GM18507 (cell line): Measurements from ENCODE around the gene C11orf42.

ENCODE experiments used
- DNase-seq: peaks from one replicate; pipeline ENCODE4 v3.0.0; 2011; ENCODE audit warnings: low read depth; ENCODE audit not compliant: insufficient read length; ENCODE audit errors: extremely low spot score
- FAIRE-seq: peaks from 2 replicates; lab custom pipeline; 2011; peaks lifted over from hg19 to GRCh38; lab: Jason Lieb, UNC

The C11orf42 gene, protein sequence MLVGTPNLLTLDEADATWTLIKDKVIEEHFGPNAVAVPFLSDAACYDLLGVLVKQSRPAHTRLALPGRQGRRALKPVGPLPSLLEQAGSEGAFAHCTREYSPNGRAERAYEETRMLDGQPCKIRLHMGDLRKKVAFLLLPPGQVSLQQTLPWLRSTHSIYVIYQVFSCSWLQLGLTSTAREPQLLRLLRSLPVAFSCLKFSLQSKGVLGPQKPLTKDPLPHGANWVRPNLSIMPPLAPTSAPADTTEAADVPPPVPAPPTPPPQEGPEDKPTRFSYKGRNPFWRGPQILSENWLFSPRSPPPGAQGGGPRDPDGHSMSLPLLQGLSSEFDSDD

DNA sequence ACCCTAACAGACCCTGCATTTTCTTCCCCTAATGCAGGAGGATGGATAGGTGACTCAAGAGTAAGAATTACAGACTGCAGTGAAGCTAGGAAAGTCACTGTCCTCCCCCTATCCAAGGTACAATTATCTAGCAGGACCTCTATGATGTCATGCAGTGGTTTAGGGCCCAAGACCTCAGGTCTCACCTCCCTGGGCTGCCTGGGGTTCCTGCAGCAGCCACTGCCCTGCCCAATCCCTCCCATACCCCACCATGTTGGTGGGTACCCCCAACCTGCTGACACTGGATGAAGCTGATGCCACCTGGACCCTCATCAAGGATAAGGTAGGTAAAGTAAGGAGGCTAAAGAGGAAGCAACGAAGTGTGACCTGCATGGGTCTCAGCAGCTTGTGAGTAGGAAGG is at the start of gene C11orf42:
TSS of gene C11orf42 (plus strand) at position 192 of the 400 bp plus-strand sequence. CDS start at position 251, 59 bp downstream.
- FAIRE-seq (no peak), DNase-seq (no peak)

DNA sequence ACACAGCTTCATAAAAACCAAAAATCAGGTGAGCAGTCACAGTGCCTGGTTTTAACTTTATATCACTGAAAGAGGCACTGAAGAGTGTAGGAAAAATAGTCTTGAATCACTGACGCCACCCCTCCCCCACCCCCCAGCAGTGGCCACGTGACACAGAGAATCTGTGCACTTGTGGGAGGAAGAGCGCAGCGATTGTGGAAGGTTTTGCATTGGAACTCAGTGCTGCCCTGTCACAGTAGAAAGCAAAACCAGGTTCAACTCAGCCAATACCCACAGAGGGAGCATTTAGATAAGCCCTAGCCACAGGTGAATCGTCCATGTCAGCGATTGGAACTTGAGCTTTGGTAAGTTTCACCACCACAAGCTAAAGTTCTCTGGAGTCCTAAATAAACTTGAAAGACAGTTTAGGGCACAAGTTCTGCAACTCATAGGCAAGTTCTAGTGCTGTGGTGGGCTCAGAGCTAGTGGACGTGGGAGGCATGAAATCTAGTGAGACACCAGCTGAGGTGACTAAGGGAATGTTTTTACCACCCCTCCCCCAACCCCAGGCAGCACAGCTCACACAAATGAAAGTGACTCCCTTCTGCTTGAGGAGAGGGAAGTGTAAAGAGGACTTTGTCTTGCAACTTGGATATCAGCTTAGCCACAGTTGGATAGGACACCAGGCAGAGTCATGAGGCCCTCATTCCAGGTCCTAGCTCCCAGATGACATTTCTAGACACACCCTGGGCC is 48.6 kb upstream of the C11orf42 start:
- no peak for FAIRE-seq
- no peak for DNase-seq

DNA sequence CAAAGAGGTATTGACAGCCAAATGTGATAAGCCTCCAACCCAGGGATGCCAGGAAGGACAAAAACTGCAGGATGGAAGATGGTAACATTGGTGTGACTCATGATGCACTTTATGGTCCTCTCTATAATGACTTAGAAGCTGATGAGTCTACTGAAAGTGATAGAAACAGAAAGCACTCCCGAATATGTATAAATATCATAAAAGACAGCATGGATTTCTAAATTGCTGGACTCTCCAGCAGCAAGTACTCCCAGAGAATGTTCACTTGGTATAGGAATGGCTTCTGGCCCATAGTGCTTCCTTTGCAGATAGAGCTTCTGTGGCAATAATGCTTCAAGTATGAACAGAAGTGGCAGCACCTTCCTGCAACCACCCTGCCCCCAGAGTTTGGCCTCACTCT is 35.1 kb upstream of the C11orf42 start, which contains the start of gene OR52B2:
TSS of gene OR52B2 (minus strand) at position 101 of the 400 bp plus-strand sequence. CDS start at position 101, 0 bp downstream.
- DNase-seq = no peak

DNA sequence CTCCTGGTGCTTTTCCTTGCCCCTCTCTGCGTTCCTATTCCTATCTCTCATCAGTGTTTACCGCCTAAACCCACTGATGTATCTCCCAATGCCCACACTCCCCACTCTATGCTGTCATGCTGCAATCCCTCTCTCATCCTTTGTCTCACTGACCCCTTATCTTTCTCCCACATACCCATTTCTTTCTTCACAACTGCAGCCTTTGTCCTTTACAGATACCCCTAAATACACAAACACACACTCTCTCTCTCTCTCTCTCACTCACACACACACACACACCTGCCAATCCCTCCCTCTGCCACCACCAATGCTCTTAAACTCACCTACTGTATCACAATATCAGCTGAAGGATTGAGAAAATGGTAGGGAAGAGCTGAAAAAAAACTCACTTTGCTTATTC is 29.9 kb upstream of the C11orf42 start:
- no peak for DNase-seq
- no peak for FAIRE-seq

More for the DNA sequence above, 35.1 kb upstream of the C11orf42 start, which contains the start of gene OR52B2:
- no peak for FAIRE-seq

DNA sequence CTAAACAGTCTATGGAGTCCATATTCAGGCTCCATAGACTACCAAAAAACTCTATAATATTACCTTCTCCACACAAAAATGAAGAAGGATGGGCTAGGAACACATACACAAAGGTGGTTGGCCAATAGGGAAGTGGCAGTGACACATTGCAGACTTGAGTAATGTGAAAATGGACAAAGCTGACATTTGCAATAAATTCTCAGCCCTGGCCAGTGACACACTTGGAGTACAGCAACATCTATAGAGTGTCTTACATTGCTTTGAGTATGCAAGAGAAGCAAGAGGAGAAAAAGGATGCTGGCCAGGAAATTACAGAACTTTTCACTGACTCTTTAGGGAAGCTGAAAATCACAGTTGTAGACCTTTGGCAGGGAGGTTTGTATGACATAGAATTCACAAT is 13.6 kb upstream of the C11orf42 start:
- FAIRE-seq = no peak
- no peak for DNase-seq

DNA sequence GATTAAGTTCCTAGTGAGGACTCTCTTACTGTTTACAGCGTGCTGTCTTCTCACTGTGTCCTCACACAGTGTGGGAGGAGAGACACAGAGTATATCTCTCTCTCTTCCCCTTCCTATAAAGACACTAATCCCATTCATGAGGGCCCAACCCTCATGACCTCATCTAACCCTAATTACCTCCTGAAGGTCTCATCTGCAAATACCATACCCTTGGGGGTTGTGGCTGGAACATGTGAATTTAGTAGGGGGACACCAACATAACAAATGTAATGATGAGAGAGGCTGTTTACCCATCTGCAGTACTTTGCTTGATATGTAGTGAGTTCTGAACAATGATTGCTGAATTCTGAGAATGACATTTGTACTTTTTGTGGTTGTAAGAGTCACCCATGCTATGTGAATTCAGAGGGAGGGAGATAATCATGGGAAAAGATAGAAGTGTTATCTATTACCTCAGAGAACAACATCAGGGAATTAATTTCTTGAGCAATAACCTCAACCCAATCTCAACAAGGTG is 11.2 kb upstream of the C11orf42 start:
- no peak for FAIRE-seq
- no peak for DNase-seq

DNA sequence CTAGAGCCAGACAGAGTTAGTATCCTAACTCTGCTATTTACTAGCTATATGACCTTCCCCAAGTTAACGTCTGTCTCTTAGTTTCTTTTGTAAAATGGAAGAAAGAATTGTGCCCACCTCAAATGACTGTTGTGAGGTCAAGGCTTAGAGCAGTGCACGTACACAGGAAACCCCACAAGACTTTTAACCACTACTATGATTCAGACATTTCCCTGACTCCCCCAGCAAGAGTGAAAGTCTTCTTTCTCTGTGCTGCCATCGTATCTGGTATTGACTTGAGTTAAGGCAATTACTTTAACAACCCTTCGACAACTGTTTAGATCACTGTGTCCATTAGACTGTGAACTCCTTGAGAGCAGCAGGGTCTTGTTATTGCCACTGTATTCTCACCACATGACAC is 9.0 kb upstream of the C11orf42 start:
- no peak for DNase-seq
- no peak for FAIRE-seq

DNA sequence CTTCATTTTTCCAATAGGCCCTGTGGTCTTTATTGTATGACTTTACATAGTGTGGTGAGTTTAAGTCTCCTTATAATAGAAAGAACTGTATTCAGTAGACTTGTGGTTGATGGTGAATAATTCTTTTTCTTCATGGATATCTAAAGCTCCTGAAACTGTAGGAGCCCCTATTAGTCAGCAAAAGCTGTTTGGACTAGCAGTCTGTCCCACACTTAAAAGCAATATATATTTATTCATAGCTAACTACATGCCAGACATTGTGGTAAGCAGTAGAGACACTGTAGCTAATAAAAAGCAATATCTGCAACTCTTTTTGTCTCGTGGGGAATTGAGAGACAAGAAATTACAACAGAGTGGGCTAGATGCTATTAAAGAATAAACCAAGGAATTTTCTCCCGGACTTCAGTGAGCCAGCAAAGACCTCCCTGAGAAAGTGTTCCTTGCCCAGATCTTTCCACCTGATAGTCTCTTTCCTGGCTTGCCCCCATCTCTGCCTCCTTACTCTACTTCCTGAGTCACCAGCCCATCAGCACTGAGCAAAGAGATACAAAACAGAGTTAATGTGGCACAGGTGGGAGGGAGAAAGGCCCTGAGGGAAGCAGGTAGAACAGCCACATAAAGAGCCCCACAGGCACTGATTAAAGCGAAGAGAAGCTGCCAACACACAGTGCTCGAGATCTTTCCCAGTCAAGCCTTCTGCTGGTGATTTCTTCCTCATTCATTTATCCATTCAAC is 7.7 kb upstream of the C11orf42 start:
- FAIRE-seq (no peak), DNase-seq (no peak)

DNA sequence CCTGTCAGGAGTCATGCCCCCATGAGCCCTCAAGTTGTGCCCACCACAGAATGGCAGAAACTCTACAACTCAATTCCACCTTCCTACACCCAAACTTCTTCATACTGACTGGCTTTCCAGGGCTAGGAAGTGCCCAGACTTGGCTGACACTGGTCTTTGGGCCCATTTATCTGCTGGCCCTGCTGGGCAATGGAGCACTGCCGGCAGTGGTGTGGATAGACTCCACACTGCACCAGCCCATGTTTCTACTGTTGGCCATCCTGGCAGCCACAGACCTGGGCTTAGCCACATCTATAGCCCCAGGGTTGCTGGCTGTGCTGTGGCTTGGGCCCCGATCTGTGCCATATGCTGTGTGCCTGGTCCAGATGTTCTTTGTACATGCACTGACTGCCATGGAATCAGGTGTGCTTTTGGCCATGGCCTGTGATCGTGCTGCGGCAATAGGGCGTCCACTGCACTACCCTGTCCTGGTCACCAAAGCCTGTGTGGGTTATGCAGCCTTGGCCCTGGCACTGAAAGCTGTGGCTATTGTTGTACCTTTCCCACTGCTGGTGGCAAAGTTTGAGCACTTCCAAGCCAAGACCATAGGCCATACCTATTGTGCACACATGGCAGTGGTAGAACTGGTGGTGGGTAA is 6.1 kb upstream of the C11orf42 start, which contains the start of gene OR52W1:
TSS of gene OR52W1 (plus strand) at position 51 of the 637 bp plus-strand sequence. CDS start at position 51, 0 bp downstream.
- FAIRE-seq (no peak), DNase-seq (no peak)

DNA sequence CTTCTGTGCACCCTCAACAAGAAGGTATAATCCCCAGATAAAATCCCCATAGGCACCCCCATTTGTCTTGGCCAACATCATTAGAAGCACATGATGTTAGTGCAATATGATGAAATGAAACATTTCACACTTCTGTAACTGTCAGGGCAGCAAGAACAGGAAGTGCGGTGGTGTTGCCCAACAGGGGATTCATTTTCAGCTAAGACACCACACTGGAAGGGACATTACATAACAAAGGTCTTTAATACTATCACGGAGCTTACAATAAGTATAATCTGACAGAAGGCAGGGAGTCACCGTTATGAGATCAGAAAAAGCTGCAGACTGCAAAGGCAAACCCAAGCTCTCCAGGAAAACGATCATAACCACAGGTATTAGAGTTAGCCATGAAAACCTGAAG is 4.4 kb upstream of the C11orf42 start:
- no peak for DNase-seq
- FAIRE-seq = no peak

DNA sequence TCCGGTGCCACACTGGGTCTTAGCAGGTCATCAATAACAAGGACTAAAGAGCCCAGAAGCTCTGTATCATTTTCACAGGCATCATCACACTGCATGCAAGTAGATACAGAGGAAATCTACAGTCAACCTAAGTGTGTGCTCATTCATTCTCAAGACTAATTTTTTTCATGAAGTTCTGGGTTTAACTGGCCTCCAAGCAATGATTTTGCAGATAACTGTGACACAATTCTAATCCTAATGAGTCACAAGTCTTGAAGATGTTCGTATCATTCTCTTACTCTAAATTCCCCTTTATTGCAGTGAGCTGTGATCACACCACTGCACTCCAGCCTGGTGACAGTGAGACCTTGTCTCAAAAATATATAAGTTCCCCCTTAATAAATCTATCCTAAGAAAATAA is 3.9 kb upstream of the C11orf42 start:
- no peak for DNase-seq

DNA sequence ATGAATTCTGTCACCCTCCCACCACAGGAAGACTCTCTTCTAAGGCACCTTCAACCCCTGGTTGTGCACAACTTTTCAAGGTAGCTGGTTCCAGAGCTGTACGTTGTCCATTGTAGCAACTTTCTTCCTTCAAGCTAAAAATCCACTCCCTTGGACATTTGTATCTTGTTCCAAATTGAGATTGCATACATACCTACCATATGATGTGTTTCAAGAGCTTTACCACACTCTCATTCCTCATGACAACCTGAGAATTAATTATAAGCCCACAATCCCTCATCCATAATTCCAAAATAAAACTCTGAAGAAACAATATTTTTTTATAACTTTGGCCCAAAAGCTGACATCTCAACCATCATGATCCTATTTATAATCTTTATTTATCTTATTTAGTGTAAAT is 3.3 kb upstream of the C11orf42 start:
- DNase-seq (no peak), FAIRE-seq (no peak)

More for the DNA sequence above, 3.9 kb upstream of the C11orf42 start:
- FAIRE-seq = no peak

DNA sequence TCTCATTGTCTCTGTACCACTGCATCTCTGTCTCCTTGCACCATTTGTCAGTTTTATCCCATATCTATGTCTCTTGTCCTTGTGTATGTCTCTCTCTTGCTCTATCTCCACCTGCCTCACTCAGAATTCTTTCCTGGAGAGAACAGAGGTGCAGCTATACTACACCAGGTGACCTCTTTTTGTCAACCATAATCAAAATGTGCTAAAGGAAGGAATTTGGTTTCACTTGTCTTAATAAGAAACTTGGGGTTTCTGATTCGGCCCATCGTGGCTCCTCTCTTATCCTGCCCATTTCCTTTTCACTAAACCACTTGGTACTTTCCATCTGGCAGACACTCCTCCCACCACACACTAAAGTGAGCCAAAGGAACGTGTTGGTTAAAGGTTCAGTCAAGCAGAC is 2.0 kb upstream of the C11orf42 start:
- no peak for DNase-seq
- FAIRE-seq = peak; percentile 89

DNA sequence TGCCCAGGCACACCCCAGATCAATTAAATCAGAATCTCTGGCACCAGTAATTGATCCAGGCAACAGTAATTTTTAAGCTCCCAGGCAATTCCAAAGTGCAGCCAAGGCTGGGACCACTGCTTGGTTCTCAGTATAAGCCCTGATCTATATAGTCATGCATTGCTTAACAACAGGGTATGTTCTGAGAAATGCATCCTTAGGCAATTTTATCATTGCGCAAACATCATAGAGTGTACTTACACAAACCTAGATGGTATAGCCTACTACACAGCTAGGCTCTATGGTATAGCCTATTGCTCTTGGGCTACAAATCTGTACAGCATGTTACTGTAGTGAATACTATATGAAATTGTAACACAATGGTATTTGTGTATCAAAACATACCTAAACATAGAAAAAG is 651 bp upstream of the C11orf42 start:
- FAIRE-seq (no peak), DNase-seq (no peak)

DNA sequence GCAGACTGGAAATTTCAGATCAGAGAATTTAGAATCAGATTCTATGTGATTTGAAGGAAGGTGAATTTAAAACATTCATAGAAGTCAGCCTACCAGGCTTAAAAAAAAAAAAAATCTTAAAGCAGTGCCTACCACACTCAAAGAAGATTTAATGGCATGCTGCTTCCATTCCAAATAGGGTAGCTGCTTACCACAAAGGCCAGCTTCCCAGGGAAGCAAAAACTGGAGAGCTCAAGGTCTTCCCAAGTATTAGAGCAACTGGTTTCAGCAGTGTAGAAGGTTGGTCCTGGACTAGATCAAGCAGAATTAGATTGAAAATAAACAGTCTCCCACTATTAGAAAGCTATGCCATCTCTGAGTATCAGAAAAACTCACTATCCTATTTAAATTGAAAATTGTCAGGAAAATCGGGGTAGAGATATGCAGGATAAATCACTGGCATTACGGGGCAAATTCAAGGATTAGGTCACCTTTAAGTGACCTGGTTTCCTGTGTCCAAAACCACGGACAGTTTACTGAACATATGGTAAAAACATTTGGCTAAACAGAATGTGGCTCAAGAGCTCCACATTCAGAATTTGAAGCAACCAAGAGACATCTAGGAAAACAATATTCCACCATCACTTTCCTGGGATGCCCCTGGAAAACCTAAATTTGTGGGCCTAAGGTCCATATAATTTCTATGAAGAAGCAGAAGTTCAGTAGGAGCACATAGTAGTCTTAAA is 1.3 kb downstream of the C11orf42 start:
- no peak for FAIRE-seq
- no peak for DNase-seq

DNA sequence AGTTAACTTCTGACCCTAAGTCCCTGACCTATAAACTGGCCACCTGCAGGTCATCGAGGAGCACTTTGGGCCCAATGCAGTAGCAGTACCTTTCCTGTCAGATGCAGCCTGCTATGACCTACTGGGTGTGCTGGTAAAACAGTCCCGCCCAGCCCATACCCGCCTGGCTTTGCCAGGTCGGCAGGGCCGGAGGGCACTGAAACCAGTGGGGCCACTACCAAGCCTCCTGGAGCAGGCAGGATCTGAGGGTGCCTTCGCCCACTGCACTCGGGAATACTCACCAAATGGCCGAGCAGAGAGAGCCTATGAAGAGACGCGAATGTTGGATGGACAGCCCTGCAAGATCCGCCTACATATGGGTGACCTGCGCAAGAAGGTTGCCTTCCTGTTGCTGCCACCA is 4.4 kb downstream of the C11orf42 start:
- no peak for DNase-seq
- FAIRE-seq = no peak

DNA sequence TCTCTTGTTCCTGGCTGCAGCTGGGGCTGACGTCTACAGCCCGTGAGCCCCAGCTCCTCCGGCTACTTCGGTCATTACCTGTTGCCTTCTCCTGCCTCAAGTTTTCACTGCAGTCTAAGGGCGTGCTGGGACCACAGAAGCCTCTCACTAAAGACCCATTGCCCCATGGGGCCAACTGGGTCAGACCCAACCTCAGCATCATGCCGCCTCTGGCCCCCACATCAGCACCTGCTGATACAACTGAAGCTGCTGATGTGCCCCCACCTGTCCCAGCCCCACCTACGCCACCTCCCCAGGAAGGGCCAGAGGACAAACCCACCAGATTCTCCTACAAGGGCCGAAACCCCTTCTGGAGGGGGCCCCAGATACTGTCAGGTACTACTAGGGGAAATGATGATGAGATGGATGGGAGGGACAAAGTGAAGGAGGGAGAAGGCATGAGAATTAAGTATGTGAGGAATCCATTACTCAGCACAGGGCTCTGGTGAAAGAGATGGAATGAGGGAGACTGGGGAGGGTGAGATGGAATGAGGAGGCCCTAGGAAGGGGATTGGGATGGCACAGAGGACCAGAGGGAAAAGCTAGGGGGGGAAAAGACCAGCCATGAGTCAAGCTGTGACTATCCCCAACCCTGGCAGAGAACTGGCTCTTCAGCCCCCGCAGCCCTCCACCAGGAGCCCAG is 5.1 kb downstream of the C11orf42 start:
- no peak for FAIRE-seq
- DNase-seq = no peak

DNA sequence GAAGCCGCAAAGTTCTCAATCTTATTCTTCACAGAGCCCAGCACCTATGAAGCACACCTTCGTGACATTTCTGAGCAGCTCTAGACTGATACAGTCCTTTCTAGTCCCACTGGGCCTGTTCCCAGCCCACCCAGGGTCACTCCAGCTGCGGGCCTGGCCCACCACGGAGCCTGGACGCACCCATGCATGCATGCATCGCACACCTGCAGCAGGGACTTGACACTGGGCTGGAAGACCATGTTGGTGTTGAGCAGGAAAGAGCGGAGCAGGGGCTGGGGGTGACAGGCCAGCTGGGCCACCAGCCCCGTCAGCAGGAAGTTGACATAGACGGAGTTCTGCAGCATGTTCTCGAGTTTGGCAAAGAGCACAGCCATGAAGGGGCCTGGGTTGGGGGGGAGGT is 9.2 kb downstream of the C11orf42 start:
- FAIRE-seq = no peak
- no peak for DNase-seq
